Body of pancreas (tissue), 4 donors: ENCODE data around the gene CAPZA1.

Experiments used
- CTCF ChIP-seq, 7 experiments: fragments of 450-650 bp in 4 of 7; fragments of 200-600 bp in 3 of 7; sonication (generic) in 3 of 7; IDR thresholded peaks; one replicate each; pipeline ENCODE4 v1.5.1; 2016 to 2019; ENCODE audit warnings: antibody characterized with exemption in 7 of 7
- POLR2A ChIP-seq, 3 donors: fragments of 450-650 bp; IDR thresholded peaks; one replicate each; pipeline ENCODE4 v1.6.1; 2016; ENCODE audit warnings: antibody characterized with exemption in 3 of 3, mild to moderate bottlenecking in 2 of 3

DNA sequence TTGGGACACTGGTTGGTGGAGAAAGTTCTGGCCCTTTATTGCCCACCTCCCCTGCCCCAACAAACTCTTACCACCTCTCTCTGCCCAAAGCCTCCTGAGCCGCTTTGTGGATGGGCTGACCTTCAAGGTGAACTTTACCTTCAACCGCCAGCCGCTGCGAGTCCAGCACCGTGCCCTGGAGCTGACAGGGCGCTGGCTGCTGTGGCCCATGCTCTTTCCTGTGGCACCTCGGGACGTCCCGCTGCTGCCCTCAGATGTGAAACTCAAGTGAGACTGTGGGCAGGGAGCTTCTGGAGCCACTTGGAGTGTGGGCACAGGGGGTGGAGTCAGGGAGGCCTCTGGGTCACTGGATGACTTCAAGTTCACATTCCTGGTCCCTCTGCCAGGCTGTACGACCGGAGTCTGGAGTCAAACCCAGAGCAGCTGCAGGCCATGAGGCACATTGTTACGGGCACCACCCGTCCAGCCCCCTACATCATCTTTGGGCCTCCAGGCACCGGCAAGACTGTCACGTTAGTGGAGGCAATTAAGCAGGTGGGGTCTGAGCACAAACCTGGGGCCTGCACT lies 74.8 kb downstream of the CAPZA1 start:
- TF ChIP-seq CTCF (IDR thresholded peaks at IDR 0.05) = no peak
- TF ChIP-seq POLR2A (IDR thresholded peaks at IDR 0.05) = no peak
